ENCODE results near the gene ZYG11B. TPM values are rescaled to one million over a fixed set of nuclear protein-coding genes. Genes with fewer than 3 reads are reported as not detected.
A peak's percentile ranks its signal among the peaks of the same experiment; 100 is the strongest.
"Not testable (repeated sequence)": the region's sequence is repeated elsewhere in the genome, so short reads cannot be mapped to it uniquely, and the experiment has no call there.

Gene ZYG11B
- total RNA-seq, 4 donors from 2014 or later = 48.3 to 67.2 (median 59.7) TPM

- H3K9me3 ChIP-seq = no peaks in the 10 kb centered on the region
- peak; percentile 6 for ATAC-seq
- H3K27me3 ChIP-seq = no peaks in the 10 kb centered on the region
- WGBS, 2 donors (ENCODE audit: low coverage in 1 of 2) = 0 to 3% methylated on average over 5 of the region's 6 CpGs
- H3K36me3 ChIP-seq = no peaks in the 10 kb centered on the region
- H3K27ac ChIP-seq = peak overlapping the region in 3 of 4 donors; percentile 90 to 95 (median 91)
- H3K4me1 ChIP-seq = peaks cover 0 to 45% (median 5%) of the 10 kb centered on the region in 3 donors
- H3K4me3 ChIP-seq = peak overlapping the region; percentile 88 to 94
- TF ChIP-seq POLR2AphosphoS5 (IDR thresholded peaks at IDR 0.05) = no peak
These were observed 369 bp upstream of the ZYG11B start for GRCh38 chr1:52725903-52726264.

- no peaks in the 10 kb centered on the region for H3K27me3 ChIP-seq
- TF ChIP-seq POLR2AphosphoS5 (IDR thresholded peaks at IDR 0.05) (no peak), EP300 (IDR thresholded peaks at IDR 0.05) (no peak), CTCF (IDR thresholded peaks at IDR 0.05) (no peak), POLR2A (IDR thresholded peaks at IDR 0.05) (no peak)
- peaks cover 0 to 45% (median 5%) of the 10 kb centered on the region in 3 donors for H3K4me1 ChIP-seq
- H3K36me3 ChIP-seq = peaks cover 0 to 6% of the 10 kb centered on the region in 2 donors
- ATAC-seq = no peak
- no peaks in the 10 kb centered on the region for H3K9me3 ChIP-seq
- peak overlapping the region; percentile 88 to 94 for H3K4me3 ChIP-seq
- WGBS, 2 donors (ENCODE audit: low coverage in 1 of 2) = 1 to 2% methylated on average over 14 of the region's 14 CpGs
- H3K27ac ChIP-seq = peak overlapping the region; percentile 79 to 95 (median 90)
These were observed 897 bp downstream of the ZYG11B start for GRCh38 chr1:52727114-52727586.

GRCh38 chr1:52727956-52728656 is 1.9 kb downstream of the ZYG11B start:
- Histone ChIP-seq H3K4me1 (peaks cover 0 to 45% (median 5%) of the 10 kb centered on the region in 3 donors), H3K27me3 (no peaks in the 10 kb centered on the region), H3K9me3 (no peaks in the 10 kb centered on the region), H3K4me3 (peak overlapping the region in 1 of 2 donors; percentile 94), H3K27ac (no peak overlapping the region), H3K36me3 (peaks cover 0 to 9% of the 10 kb centered on the region in 2 donors)
- no peak for ATAC-seq
- WGBS, 2 donors (ENCODE audit: low coverage in 1 of 2) = 79 to 83% methylated on average over 5 to 6 of the region's 6 CpGs
- no peak for TF ChIP-seq POLR2A (IDR thresholded peaks at IDR 0.05)
- no peak for TF ChIP-seq EP300 (IDR thresholded peaks at IDR 0.05)
- TF ChIP-seq POLR2AphosphoS5 (IDR thresholded peaks at IDR 0.05) = no peak
- TF ChIP-seq CTCF (IDR thresholded peaks at IDR 0.05) = no peak

GRCh38 chr1:52733368-52733767 is 7.1 kb downstream of the ZYG11B start:
- TF ChIP-seq POLR2A (IDR thresholded peaks at IDR 0.05) (no peak), POLR2AphosphoS5 (IDR thresholded peaks at IDR 0.05) (no peak), CTCF (IDR thresholded peaks at IDR 0.05) (no peak), EP300 (IDR thresholded peaks at IDR 0.05) (no peak)
- WGBS, 2 donors (ENCODE audit: low coverage in 1 of 2) = 80 to 89% methylated on average over 1 to 3 of the region's 3 CpGs

GRCh38 chr1:52735371-52735770 is 9.1 kb downstream of the ZYG11B start:
- not testable (repeated sequence) for H3K36me3 ChIP-seq, H3K27me3 ChIP-seq, H3K4me3 ChIP-seq, H3K27ac ChIP-seq, H3K9me3 ChIP-seq, ATAC-seq
- 92 to 93% methylated on average over 9 of the region's 9 CpGs for WGBS, 2 donors (ENCODE audit: low coverage in 1 of 2)
- H3K4me1 ChIP-seq = peaks cover 0 to 46% (median 12%) of the 10 kb centered on the region in 3 donors

More at GRCh38 chr1:52733368-52733767, 7.1 kb downstream of the ZYG11B start:
- Histone ChIP-seq H3K9me3 (no peaks in the 10 kb centered on the region), H3K27ac (no peak overlapping the region), H3K27me3 (no peaks in the 10 kb centered on the region), H3K4me3 (no peak overlapping the region), H3K4me1 (peaks cover 0 to 46% (median 8%) of the 10 kb centered on the region in 3 donors), H3K36me3 (peaks cover 0 to 9% of the 10 kb centered on the region in 2 donors)
- ATAC-seq = no peak

- Histone ChIP-seq H3K4me1 (peaks cover 0 to 52% (median 12%) of the 10 kb centered on the region in 3 donors), H3K27ac (peak overlapping the region in 1 of 4 donors; percentile 21), H3K27me3 (no peaks in the 10 kb centered on the region), H3K9me3 (no peaks in the 10 kb centered on the region), H3K4me3 (no peak overlapping the region), H3K36me3 (no peaks in the 10 kb centered on the region)
- 31 to 42% methylated on average over 2 to 5 of the region's 5 CpGs for WGBS, 2 donors (ENCODE audit: low coverage in 1 of 2)
- ATAC-seq = no peak
- TF ChIP-seq CTCF (IDR thresholded peaks at IDR 0.05) = no peak
- no peak for TF ChIP-seq EP300 (IDR thresholded peaks at IDR 0.05)
- no peak for TF ChIP-seq POLR2AphosphoS5 (IDR thresholded peaks at IDR 0.05)
- no peak for TF ChIP-seq POLR2A (IDR thresholded peaks at IDR 0.05)
These were observed 11.9 kb downstream of the ZYG11B start for GRCh38 chr1:52738148-52738547.

All from gastroesophageal sphincter (tissue), 4 donors.